HG03558 (cell line): Measurements from ENCODE around the gene ATXN7L3B.

Experiments used
- ATAC-seq: cut with Tn5 transposase; IDR thresholded peaks from one replicate; pipeline ENCODE4 v1.9.1; 2021; ENCODE audit warnings: moderate number of reproducible peaks; ENCODE audit not compliant: unreplicated experiment; ENCODE audit errors: extremely low read depth

The ATXN7L3B gene

GRCh38 chr12:74547249-74547648, 9.6 kb downstream of the ATXN7L3B start:
- ATAC-seq = no peak

DNA sequence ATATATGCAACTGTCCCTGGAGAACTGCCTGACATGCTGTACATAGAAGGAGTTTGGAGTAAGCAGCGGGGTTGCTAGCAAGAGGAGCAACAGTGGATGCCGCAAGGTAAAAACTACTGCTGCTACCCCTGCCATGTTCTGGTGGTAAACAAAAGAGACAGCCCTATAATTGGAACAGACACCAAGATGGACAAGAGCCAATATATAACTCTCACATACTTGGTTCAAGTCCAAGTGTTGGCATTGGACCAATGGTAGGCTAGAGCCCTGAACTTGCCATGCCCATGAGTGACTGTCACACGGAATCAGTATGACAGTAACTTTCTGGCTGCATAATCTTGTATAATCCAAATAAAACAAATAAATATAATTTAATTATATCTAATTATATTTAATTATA, 13.7 kb downstream of the ATXN7L3B start:
- ATAC-seq = no peak

- ATAC-seq = no peak
Measured at GRCh38 chr12:74552201-74552600, 14.6 kb downstream of the ATXN7L3B start.

GRCh38 chr12:74559728-74560127, 22.1 kb downstream of the ATXN7L3B start:
- no peak for ATAC-seq

- ATAC-seq = no peak
Measured at GRCh38 chr12:74563927-74564326, 26.3 kb downstream of the ATXN7L3B start.

DNA sequence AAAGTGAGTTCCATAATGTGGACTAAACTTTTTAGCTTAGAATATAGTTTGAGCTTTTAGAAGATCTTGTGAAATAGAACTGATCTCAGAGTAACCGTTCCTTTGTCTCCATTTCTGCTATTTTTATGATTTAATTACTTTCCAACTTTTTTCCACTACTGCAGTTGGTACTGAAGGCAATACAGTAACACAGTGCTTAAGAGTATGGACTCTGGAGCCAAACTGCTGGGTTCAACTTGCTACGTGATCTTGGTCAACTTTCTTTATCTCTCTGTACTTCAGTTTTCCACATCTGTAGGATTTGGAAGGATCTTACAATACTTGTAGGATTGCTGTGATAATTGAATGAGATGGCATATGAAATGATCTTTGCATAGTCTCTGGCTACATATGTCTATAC, 40.9 kb downstream of the ATXN7L3B start:
- no peak for ATAC-seq

- no peak for ATAC-seq
Measured at GRCh38 chr12:74579446-74579845, 41.8 kb downstream of the ATXN7L3B start.

GRCh38 chr12:74579981-74580380, 42.3 kb downstream of the ATXN7L3B start:
- no peak for ATAC-seq

DNA sequence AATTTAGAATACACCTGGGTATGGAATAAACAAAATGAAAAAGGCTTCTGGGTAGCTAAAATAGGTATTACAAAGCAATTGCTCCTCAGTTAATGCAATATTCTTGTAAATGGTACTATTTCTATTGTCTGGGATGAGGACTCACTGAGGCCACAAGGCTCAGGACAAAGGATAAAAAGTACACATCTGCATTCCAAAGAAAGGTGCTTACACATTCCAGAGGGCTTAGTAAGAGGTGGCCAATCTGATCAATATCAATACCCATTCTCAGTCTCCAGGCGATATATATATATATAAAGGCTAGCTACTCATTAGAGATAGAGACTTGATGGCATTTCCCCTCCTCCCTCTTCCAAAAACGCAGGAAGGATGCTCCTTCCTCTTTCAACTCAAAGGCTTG, 43.8 kb downstream of the ATXN7L3B start:
- no peak for ATAC-seq

- no peak for ATAC-seq
Measured at GRCh38 chr12:74584483-74585062, 46.9 kb downstream of the ATXN7L3B start.

DNA sequence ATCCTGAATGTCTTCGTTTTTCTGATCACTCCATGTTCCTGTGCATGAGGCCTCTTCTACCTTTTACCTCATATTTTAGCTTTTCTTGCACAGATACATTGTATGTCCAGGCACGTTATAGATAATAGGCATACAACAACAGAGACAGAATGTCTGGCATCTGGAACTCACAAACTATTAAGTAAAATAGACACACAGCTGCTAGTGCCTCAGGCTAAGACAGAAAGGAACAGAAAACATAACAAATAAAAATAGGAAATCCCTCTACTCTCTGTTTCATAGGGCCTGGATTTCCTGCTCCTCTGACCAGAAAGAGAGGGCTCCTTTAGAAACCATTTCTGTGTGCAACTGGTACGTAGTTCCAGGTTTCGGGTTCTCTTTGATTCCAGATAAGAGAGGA, 48.6 kb downstream of the ATXN7L3B start:
- no peak for ATAC-seq
